Cortex of kidney (tissue), 1 donor: ENCODE data around the gene PREB.

ENCODE experiments used
- DNase-seq: peaks from one replicate; lab custom pipeline; 2025; lab: John Stamatoyannopoulos, UW

The PREB gene

DNA sequence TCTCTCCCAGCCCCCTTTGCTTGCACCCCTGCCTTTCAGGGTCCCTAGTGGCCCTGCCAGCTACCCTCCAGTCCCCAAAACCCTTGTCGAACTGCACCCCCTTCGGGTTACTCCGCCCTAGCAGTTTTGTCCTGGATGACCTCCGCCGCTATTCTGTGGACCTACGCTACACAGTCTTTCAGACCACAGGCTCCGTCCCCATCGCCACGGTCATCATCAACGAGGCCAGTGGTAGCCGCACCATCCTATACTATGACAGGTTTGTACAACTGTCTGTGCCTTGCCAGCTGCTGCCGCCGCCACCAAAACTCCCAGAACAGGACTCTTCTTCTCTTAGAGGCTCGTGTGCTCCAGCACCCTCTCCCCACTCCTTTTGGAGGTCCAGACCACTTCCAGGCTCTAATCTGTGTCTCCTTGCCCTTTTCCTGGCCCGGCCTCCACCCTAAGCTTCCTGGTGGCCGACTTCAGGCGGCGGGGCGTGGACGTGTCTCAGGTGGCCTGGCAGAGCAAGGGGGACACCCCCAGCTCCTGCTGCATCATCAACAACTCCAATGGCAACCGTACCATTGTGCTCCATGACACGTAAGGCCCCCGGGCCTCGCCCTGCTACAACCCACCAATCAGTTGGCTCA is 40.0 kb downstream of the PREB start:
- no peak for DNase-seq

DNA sequence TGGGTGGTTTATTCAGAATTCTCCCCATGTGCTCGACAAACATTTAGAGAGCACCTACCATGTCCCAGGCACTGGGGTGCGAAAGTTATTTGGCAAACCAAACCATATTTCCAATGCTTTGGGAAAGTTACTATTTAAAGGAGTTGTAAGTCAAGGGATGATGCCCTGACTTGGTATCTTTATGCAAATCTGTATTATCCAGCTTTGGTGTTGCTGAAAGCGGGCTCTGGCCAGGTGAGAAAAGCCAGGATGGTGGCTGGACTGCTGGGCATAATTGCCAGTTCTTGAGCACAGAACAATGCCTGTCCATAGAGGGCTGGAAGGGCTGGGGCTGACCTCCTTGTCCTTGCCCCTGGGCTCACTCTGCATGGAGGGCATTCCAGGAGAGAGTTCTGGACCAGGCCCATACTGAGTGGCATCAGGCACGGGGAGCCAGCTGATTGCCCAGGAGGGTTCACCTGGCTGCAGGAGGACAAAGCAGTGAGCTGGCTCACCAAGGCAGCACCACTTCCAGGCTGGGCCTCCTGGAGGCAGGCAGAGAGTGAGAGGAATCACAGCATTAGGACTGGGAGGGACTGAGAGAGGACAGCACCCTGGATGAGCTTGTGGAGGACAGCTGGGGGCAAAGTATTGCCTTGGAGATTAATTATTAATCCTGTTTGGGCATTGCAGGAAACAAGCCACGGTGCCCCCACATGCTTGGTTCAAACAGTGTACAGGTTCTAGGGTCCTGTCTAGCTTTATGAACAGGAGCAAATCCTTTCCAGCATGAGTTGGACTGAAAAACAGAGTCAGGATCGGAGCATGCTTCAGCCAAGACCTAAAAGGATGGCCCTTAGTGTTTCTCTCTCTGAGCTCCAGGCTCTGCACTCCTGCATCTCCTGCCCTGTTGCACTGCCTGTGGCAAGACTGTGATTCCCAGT is 40.7 kb downstream of the PREB start:
- DNase-seq, result no peak

DNA sequence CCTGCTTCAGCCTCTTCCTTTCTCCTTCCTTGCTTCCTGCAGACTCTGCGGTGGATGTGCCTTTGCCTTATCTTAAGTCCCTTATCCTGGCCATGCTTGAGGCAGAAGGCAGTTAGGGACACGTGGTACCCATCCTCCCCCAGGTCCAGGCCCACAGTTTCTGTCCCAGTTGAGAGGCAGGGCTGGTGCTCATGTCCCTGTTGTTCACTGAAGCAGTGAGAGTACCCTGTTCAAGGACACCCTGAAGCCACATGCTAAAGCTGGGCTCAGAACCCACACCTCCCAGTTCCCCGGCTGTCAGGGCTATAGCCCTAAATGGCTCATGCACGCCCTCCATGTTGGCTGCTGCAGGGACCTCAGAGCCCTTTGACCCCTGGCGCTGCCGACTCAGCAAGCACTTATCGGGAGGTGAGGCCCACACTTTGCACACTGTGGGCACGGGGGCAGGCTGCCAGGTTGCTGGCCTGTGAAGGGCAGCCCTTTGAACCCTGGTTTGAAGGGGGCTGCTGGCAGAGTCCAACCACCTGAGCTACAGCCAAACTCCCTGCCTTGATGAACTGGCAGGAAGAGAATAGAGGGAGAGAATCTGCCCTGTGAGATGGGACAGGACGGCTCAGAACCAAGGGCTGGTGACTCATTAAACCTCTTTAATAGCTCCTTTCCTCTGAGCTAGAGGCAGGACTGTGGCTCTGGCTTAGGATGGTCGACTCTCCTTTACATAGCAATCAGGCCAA is 41.6 kb downstream of the PREB start:
- no peak for DNase-seq

DNA sequence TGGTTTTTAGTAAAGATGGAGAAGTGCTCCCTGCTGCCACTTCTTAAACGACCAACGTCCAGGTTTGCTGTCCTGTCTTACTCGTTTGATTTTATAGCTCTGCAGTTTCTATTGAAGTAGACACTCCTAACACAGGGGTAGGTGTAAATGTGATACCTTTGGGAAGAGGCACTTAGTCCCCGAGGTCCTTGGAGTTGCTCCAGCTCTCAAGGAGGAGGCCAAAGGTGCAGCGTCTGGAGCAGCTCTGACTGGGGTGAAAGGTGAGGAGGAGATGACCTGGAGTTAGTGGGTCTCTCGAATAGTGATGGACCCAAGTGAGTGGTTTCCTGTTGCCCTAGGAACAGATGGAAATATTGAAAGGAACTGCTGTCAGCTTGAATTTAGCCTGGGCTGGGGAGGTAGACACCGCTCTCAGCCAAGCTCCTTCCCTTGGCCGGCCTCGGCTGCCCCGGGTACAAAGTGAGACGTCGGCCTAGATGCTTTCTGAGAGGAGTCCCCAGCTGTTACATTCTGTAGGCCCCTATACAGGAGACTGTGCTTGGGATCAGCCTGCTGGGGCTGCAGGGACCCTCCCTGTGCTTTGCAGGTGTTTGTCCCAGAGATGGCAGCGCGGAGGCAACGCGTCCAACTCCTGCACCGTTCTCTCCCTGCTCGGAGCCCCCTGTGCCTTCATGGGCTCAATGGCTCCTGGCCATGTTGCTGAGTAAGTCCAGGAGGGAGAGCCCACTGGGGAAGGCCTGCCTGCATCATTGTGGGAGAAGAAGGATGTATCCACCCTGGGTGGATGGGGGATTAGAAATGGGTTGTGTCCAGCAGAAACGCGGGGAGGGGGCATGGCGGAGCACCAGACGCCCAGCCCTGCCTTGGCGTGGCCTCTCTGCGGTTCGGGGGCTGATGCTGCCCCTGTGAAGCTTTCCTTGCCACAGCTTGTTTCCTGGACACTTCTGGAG is 42.4 kb downstream of the PREB start:
- no peak for DNase-seq

DNA sequence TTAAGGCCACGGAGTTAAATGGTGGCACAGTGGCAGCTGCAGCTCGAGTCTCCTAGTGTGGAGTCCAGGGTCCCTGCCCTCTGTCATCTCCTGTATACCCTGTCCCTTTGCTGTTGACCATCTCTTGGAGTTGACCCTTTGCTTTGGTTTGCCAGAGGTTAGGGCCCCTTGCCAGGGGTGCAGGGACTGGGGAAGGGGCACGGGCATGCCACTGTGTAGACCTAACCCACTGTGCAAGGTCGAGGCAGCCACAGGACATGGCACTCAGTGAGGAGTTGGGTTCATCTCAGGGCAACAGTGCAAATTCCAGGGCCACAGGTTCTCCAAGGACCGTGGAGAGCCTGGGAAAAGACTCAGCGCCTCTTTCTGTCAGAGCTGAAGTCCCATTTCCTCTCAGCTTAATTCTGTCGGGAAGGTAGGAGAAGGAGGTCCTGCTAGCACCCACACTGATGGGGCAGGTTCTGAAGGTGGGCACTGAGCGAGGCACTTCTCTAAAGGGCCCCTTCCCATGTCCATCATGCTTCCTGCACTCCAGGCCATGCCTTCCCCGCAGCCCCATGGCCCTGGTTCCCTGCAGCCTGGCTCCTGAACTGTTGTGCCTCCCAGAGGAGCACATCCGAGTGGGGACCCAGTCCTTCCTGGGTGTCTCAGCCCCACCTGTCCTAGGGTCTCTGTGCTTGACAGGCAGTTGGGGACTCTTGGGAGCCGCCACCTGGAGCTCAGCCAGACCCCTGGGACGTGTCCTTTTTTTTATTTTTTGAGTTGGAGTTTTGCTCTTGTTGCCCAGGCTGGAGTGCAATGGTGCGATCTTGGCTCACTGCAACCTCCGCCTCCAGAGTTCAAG is 45.1 kb downstream of the PREB start:
- DNase-seq, result no peak

DNA sequence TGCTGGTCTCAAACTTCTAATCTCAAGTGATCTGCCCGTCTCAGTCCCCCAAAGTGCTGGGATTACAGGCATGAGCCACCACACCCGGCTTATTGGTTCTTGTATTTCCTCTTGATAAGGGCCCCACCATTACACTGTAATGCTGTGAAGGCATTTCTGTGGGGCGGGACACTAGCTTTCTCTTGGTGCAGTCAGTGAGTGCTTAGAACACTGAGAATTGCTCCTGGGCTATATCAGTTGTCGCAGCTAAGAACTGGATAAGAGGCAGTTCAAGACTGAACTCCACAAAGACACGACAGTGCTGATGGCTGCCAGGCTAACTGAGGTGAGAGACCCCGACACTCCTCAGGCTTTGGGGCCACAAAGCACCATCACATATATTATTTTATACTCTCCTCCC is 45.8 kb downstream of the PREB start:
- DNase-seq, result no peak

DNA sequence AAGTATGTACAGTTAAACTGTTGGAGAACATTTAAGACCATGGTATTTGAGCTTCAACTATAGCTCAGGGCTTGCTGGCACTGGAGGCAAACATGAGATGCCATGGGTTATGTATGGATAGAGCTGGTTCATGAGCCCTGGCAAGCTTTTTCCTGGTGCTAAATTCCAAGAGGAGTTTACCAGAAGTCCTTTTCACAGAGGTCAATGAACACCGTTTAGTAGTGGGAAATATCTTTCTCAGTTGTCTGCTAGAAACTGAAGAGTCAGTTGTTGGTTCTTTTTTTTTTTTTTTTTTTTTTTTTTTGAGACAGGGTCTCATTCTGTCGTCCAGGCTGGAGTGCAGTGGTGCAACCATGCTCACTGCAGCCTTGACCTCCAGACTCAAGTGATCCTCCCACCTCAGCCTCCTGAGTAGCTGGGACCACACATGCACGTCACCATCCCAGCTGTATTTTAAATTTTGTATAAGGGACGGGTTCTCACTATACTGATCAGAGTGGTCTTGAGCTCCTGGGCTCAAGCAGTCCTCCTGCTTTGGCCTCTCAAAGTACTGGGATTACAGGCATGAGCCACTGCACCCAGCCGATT is 46.5 kb downstream of the PREB start:
- DNase-seq, result no peak

DNA sequence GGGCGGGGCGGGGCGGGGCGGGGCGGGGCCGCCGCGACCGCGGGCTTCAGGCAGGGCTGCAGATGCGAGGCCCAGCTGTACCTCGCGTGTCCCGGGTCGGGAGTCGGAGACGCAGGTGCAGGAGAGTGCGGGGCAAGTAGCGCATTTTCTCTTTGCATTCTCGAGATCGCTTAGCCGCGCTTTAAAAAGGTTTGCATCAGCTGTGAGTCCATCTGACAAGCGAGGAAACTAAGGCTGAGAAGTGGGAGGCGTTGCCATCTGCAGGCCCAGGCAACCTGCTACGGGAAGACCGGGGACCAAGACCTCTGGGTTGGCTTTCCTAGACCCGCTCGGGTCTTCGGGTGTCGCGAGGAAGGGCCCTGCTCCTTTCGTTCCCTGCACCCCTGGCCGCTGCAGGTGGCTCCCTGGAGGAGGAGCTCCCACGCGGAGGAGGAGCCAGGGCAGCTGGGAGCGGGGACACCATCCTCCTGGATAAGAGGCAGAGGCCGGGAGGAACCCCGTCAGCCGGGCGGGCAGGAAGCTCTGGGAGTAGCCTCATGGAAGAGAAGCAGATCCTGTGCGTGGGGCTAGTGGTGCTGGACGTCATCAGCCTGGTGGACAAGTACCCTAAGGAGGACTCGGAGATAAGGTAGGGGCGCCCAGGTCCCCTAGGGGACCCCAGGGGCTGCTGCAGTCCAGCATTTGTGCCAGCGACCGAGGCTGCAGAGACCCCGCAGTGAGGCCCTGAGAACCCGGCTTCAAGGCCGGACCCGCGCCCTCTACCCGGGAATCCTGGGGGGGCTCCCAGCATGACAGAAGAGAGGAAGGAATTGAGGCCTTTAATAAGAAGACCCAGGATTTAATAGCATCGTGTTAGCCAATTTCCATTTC is 47.5 kb downstream of the PREB start, which contains the start of gene KHK:
KHK (plus strand) TSS at position 49 of the 870 bp plus-strand sequence; CDS start at position 537, 488 bp downstream.
- no peak for DNase-seq

DNA sequence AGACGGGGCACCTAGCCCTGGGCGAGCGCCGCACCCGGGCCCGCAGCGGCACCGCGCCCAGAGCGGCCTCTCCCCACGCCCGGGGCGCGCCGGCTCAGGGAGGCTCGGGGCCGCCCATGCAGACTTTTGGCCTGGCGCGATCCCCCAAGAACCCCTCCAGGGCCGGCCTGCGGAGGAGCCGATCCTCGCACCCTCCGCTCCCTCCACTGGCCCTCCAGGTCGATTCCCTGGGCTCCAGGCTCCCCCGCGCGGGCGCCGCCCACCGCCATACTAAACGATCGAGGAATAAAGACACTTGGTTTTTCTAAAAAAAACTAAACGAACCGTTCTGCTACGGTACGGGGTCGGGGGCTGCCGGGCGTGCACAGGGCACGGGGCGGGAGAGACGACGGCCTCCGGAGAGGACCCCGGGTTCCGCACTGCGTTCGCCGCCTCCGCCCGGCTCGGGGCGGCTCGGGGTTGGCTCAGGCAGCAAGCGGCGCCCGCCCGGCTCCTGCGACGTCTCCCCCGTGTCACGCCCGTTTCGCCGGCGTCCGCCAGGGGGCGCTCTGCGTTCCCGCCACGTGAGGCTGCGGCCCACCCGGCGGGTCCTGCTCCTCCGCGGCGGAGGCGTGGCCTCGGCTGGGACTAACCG is 48.2 kb downstream of the PREB start:
- peak; percentile 70 for DNase-seq

DNA sequence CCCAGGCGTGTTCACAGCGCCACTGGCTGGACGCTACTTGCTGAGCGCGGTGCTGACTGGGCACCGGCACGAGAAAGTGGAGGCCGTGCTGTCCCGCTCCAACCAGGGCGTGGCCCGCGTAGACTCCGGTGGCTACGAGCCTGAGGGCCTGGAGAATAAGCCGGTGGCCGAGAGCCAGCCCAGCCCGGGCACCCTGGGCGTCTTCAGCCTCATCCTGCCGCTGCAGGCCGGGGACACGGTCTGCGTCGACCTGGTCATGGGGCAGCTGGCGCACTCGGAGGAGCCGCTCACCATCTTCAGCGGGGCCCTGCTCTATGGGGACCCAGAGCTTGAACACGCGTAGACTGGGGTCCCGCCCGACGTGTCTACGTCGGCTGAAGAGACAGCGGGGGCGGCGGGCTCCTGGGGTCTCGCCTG is 48.8 kb downstream of the PREB start:
- DNase-seq, result no peak

DNA sequence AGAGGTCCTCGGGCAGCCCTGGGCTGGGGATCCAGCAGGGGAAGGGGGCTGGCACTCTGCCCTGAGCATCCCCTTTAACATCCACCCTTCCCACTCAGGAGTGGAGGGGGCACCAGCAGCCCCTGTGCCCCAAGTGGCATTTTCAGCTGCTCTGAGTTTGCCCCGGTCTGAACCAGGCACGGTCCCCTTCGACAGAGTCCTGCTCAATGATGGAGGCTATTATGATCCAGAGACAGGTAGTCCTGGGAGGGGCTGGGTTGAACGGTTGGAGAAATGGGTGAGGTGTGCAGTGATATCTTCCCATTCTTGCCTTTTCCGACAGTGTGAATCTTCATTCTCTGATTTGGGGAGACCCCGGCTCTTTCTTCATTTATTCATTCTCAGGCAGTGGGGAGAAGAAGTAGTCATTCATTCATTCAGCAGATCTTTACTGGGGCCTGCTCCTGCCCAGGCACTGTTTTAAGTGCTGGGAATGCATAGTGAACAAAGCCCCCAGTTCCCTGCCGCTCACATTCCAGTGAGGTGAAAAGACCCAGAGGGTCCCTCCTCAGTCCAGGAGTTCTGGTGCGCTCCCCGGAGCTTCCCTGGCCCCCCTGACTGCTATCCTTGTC is 49.3 kb downstream of the PREB start:
- DNase-seq, result no peak

DNA sequence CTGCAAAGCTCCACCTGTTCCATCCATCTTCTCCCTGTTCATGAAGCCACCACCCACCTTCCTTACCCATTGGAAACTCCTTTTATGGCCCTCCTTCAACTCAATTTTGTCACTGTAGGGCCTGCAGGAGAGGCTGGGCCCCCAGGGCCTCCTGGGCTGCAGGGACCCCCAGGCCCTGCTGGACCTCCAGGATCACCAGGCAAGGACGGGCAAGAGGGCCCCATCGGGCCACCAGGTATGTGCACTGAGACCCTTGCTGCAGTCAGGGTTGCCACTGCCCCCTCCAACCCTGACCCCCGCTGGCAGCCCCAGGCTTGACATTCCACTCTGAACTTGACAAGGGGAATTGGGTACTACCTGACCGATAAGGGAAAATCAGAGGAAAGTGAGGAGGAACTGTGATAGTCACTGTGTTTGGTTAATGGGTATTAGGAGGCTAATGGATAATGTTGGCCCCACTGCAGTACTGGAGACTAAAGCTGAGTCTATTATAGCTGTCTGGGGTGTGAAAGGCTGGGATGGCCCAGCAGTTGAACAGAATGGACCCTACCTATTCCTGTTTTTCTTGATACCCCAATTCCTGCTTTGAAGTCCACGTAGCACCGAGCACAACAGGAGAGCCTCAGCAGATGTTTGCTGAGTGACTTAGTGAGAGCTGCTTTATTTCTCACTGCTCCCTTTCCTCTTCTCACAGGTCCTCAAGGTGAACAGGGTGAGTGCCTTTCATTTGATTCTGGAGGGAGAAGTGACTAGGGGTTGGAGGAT is 50.0 kb downstream of the PREB start:
- no peak for DNase-seq

DNA sequence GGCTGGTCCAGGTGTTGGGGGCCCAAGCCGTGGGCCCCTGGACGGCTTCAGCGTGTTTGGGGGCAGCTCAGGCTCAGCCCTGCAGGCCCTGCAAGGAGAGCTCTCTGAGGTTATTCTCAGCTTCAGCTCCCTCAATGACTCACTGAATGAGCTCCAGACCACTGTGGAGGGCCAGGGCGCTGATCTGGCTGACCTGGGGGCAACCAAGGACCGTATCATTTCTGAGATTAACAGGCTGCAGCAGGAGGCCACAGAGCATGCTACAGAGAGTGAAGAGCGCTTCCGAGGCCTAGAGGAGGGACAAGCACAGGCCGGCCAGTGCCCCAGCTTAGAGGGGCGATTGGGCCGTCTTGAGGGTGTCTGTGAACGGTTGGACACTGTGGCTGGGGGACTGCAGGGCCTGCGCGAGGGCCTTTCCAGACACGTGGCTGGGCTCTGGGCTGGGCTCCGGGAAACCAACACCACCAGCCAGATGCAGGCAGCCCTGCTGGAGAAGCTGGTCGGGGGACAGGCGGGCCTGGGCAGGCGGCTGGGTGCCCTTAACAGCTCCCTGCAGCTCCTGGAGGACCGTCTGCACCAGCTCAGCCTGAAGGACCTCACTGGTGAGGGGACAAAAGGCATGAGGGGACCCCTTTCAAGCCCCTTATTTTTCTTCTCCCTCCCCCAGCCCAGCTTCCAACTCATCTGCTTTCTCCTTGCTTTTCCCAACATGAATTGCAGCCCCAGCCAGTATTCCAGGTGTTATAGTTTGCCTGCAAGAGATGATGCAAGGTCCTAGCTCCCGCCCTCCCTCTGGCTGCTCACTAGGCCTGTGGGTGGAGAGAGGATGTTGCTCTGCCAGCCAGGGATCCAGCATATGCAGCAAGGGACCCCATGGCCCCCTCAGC is 50.8 kb downstream of the PREB start:
- no peak for DNase-seq

DNA sequence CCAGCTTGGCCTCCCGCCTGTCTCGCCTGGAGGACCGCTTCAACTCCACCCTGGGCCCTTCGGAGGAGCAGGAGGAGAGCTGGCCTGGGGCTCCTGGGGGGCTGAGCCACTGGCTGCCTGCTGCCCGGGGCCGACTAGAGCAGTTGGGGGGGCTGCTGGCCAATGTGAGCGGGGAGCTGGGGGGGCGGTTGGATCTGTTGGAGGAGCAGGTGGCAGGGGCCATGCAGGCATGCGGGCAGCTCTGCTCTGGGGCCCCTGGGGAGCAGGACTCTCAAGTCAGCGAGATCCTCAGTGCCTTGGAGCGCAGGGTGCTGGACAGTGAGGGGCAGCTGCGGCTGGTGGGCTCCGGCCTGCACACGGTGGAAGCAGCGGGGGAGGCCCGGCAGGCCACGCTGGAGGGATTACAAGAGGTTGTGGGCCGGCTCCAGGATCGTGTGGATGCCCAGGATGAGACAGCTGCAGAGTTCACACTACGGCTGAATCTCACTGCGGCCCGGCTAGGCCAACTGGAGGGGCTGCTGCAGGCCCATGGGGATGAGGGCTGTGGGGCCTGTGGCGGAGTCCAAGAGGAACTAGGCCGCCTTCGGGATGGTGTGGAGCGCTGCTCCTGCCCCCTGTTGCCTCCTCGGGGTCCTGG is 51.5 kb downstream of the PREB start:
- no peak for DNase-seq

DNA sequence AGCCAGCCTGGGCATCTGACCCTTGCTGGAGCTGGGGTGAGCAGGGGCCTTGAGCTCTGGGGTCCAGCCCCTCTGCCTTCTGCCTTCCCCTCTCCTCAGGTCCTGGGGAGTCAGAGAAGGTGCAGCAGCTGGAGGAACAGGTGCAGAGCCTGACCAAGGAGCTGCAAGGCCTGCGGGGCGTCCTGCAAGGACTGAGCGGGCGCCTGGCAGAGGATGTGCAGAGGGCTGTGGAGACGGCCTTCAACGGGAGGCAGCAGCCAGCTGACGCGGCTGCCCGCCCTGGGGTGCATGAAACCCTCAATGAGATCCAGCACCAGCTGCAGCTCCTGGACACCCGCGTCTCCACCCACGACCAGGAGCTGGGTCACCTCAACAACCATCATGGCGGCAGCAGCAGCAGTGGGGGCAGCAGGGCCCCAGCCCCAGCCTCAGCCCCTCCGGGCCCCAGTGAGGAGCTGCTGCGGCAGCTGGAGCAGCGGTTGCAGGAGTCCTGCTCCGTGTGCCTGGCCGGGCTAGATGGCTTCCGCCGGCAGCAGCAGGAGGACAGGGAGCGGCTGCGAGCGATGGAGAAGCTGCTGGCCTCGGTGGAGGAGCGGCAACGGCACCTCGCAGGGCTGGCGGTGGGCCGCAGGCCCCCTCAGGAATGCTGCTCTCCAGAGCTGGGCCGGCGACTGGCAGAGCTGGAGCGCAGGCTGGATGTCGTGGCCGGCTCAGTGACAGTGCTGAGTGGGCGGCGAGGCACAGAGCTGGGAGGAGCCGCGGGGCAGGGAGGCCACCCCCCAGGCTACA is 52.3 kb downstream of the PREB start:
- no peak for DNase-seq
